HG03575 (cell line): Measurements from ENCODE around the gene SMYD3.

Experiments used
- ATAC-seq: cut with Tn5 transposase; IDR thresholded peaks from one replicate; pipeline ENCODE4 v1.9.1; 2021; ENCODE audit not compliant: unreplicated experiment, insufficient number of reproducible peaks, low FRiP score; ENCODE audit errors: extremely low read depth

SMYD3 gene

GRCh38 chr1:245872475-245872874 is 634.6 kb downstream of the SMYD3 start:
- ATAC-seq = no peak

- ATAC-seq = no peak
These were observed 635.2 kb downstream of the SMYD3 start for GRCh38 chr1:245871915-245872314.

GRCh38 chr1:245871191-245871590 is 635.9 kb downstream of the SMYD3 start:
- ATAC-seq = no peak

GRCh38 chr1:245870698-245871097 is 636.4 kb downstream of the SMYD3 start:
- no peak for ATAC-seq

- no peak for ATAC-seq
These were observed 637.2 kb downstream of the SMYD3 start for GRCh38 chr1:245869847-245870246.

GRCh38 chr1:245867738-245868137 is 639.3 kb downstream of the SMYD3 start:
- ATAC-seq = no peak

GRCh38 chr1:245864872-245865271 is 642.2 kb downstream of the SMYD3 start:
- ATAC-seq = no peak

GRCh38 chr1:245863566-245864184 is 643.4 kb downstream of the SMYD3 start:
- ATAC-seq = no peak

- ATAC-seq = no peak
These were observed 644.1 kb downstream of the SMYD3 start for GRCh38 chr1:245862812-245863540.

GRCh38 chr1:245860657-245861544 is 646.2 kb downstream of the SMYD3 start:
- no peak for ATAC-seq

- no peak for ATAC-seq
These were observed 647.5 kb downstream of the SMYD3 start for GRCh38 chr1:245859493-245860114.

- no peak for ATAC-seq
These were observed 648.2 kb downstream of the SMYD3 start for GRCh38 chr1:245858722-245859492.

GRCh38 chr1:245858022-245858721 is 648.9 kb downstream of the SMYD3 start:
- ATAC-seq = no peak

GRCh38 chr1:245856944-245857531 is 650.0 kb downstream of the SMYD3 start:
- no peak for ATAC-seq

- ATAC-seq = no peak
These were observed 651.0 kb downstream of the SMYD3 start for GRCh38 chr1:245855846-245856730.

GRCh38 chr1:245853291-245853690 is 653.8 kb downstream of the SMYD3 start:
- no peak for ATAC-seq

- ATAC-seq = no peak
These were observed 664.0 kb downstream of the SMYD3 start for GRCh38 chr1:245843101-245843500.
